Naive B cell (primary cell): Measurements from ENCODE around the gene CHCHD10. TPM values are rescaled to one million over a fixed set of nuclear protein-coding genes. Genes with fewer than 3 reads are reported as not detected.

Source experiments
- ATAC-seq, 2 donors: fragments of 150-1000 bp; cut with Tn5 transposase; 2 replicates each; pipeline ENCODE4 v1.10.0; 2021; ENCODE audit warnings: low read depth in 2 of 2, mild to moderate bottlenecking in 2 of 2, moderate library complexity in 2 of 2
- DNase-seq: peaks from one replicate; pipeline ENCODE4 v3.0.0; 2022
- H3K27ac Mint-ChIP-seq, 6 donors: one replicate each; pipeline ENCODE4 v1.8.0; 2020 to 2022; ENCODE audit warnings: mild to moderate bottlenecking in 6 of 6, mixed read lengths in 6 of 6, moderate library complexity in 5 of 6, inconsistent platforms in 2 of 6
- H3K27me3 Mint-ChIP-seq, 3 donors: one replicate each; pipeline ENCODE4 v1.8.0; 2021 to 2022; ENCODE audit warnings: mixed read lengths in 3 of 3, mild to moderate bottlenecking in 1 of 3
- H3K36me3 Mint-ChIP-seq, 2 donors: one replicate each; pipeline ENCODE4 v1.8.0; 2020 to 2022; ENCODE audit warnings: mixed read lengths in 2 of 2, inconsistent platforms in 1 of 2, mild to moderate bottlenecking in 1 of 2
- H3K4me1 Mint-ChIP-seq, 3 donors: one replicate each; pipeline ENCODE4 v1.8.0; 2020 to 2022; ENCODE audit warnings: mixed read lengths in 3 of 3, inconsistent platforms in 1 of 3, mild to moderate bottlenecking in 1 of 3, moderate library complexity in 1 of 3
- H3K4me3 Mint-ChIP-seq, 8 donors: one replicate each; pipeline ENCODE4 v1.8.0; 2020 to 2022; ENCODE audit warnings: mild to moderate bottlenecking in 8 of 8, mixed read lengths in 8 of 8, moderate library complexity in 8 of 8, inconsistent platforms in 2 of 8
- H3K9me3 Mint-ChIP-seq, 7 donors: one replicate each; pipeline ENCODE4 v1.8.0; 2020 to 2022; ENCODE audit warnings: mixed read lengths in 7 of 7, mild to moderate bottlenecking in 5 of 7, inconsistent platforms in 2 of 7, moderate library complexity in 1 of 7
- polyA plus RNA-seq, 6 donors: library from polyadenylated mRNA; unstranded; fragments of 300-500 nt; fragmentation: Illumina TruSeq; gene quantifications; one replicate each; pipeline ENCODE4 v1.2.3, GENCODE V29; 2021; ENCODE audit warnings: low read depth in 6 of 6

Gene CHCHD10
- polyA plus RNA-seq, 6 donors from 2014 or later, result 36.3 to 65.9 (median 62.6) TPM

DNA sequence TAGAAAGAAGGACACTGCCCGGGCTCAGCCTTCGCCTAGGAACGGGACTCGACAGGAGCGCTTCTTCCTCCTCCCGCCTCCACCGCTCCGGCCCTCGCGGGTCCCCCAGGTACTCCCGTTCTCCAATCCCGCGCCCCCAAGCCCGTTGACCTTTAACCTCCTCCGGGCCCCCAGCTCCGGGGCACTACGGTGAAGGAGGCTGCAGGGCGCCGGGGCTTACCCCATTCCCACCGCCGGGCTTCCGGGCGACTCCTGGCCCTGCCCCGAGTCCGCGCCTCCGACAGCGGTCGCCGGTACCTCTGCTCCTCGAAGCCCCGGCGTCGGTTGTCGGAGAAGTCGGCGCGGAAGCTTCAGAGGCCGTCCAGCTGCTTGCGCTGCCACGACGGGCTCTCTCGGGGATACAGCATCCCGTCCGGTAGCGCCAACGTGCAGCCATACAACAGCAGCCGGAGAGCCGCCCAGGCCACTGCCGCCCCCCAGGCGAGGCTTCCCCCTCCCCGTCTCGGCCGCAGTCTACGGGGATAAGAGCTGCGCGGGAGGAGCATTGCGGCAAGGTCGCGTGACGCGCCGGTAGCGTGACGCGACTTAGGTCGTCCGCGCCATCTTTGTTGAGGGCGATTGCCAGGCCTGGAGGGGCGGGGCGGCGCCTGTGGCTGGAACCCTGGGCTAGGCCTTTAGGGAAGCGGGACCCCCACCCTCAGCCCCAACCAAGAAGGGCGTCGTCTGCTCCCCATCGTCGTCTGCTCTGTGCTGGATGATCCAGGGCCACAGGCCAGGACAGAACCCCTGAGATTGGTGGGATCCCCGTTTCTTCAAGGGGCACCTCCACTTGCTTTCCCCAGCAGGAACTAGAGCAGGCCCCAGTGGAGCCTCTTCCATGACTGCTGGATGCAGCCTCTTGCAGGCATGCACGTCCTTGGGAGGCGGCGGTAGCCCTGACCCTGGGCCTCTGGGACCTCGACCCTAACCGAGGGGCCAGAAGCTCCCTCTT lies 50.7 kb downstream of the CHCHD10 start:
- Mint-ChIP-seq H3K27me3 (no peaks in the 10 kb centered on the region), H3K4me1 (peaks cover 7 to 31% (median 26%) of the 10 kb centered on the region in 3 donors), H3K27ac (peak overlapping the region; percentile 57 to 90 (median 84)), H3K36me3 (peaks cover 5 to 8% of the 10 kb centered on the region in 2 donors), H3K4me3 (peak overlapping the region; percentile 79 to 92 (median 86)), H3K9me3 (no peaks in the 10 kb centered on the region)
- ATAC-seq (peak; percentile 94), DNase-seq (peak; percentile 76)

Other genes starting within 250 kb of the CHCHD10 start
- not detected for gene IGLL1, start 187.7 kb downstream of the CHCHD10 start, polyA plus RNA-seq
- under 1 TPM in 2 of 6 donors, not detected in 4; 0.21 to 0.23 TPM for gene DRICH1, start 135.7 kb downstream of the CHCHD10 start, polyA plus RNA-seq
- 1 to 10 TPM in 5 of 6 donors, under 1 TPM in 1; 0.78 to 3.9 (median 1.9) TPM for gene RGL4, start 77.0 kb downstream of the CHCHD10 start, polyA plus RNA-seq
- gene ZNF70, start 16.9 kb downstream of the CHCHD10 start, polyA plus RNA-seq, result 1 to 10 TPM in 1 of 6 donors, under 1 TPM in 4, not detected in 1; 0.22 to 1.0 (median 0.47) TPM
- 1,000 to 10,000 TPM in 5 of 6 donors, 100 to 1,000 TPM in 1; 910 to 1,673 (median 1,335) TPM for gene VPREB3, start 13.5 kb downstream of the CHCHD10 start, polyA plus RNA-seq
- 1 to 10 TPM in 2 of 6 donors, under 1 TPM in 2, not detected in 2; 0.13 to 4.9 (median 1.0) TPM for gene C22orf15, start 5.0 kb downstream of the CHCHD10 start, polyA plus RNA-seq
- gene MMP11, start 4.9 kb upstream of the CHCHD10 start, polyA plus RNA-seq, result 10 to 100 TPM; 10.2 to 18.9 (median 14.2) TPM
- 10 to 100 TPM; 73.0 to 90.9 (median 78.1) TPM for gene SMARCB1, start 19.0 kb upstream of the CHCHD10 start, polyA plus RNA-seq
- gene DERL3, start 71.0 kb upstream of the CHCHD10 start, polyA plus RNA-seq, result 10 to 100 TPM; 25.2 to 33.9 (median 26.4) TPM
- gene SLC2A11, start 89.9 kb upstream of the CHCHD10 start, polyA plus RNA-seq, result 10 to 100 TPM in 4 of 6 donors, 1 to 10 TPM in 2; 7.0 to 15.9 (median 10.9) TPM
- gene MIF, start 126.4 kb upstream of the CHCHD10 start, polyA plus RNA-seq, result 1,000 to 10,000 TPM in 2 of 6 donors, 100 to 1,000 TPM in 4; 853 to 1,113 (median 946) TPM
- gene GSTT2B, start 193.2 kb upstream of the CHCHD10 start, polyA plus RNA-seq, result not detected
- gene DDTL, start 198.9 kb upstream of the CHCHD10 start, polyA plus RNA-seq, result 1 to 10 TPM in 5 of 6 donors, under 1 TPM in 1; 0.89 to 5.3 (median 1.3) TPM
- 100 to 1,000 TPM; 111 to 156 (median 127) TPM for gene DDT, start 206.5 kb upstream of the CHCHD10 start, polyA plus RNA-seq
- gene GSTT2, start 212.2 kb upstream of the CHCHD10 start, polyA plus RNA-seq, result not detected
- not detected for gene GSTT4, start 237.5 kb upstream of the CHCHD10 start, polyA plus RNA-seq
- 1 to 10 TPM; 3.9 to 8.0 (median 5.0) TPM for gene CABIN1, start 243.3 kb upstream of the CHCHD10 start, polyA plus RNA-seq